Head of caudate nucleus (tissue), 42 donors: ENCODE measurements around the gene HPX.
A peak's percentile ranks its signal among the peaks of the same experiment; 100 is the strongest.

Experiments
- DNase-seq, 42 donors: peaks; one replicate each; pipeline versions ENCODE4 v3.0.0 to v3.0.0-alpha.2; 2020 to 2021; ENCODE audit warnings: mixed read lengths in 7 of 42
- intact Hi-C: fragments of 100-400 bp; cut with DNase I; formaldehyde crosslinking; loops from one replicate; pipeline ENCODE4 v1.15.0; 2022

HPX gene

GRCh38 chr11:6419009-6419631, 21.7 kb downstream of the HPX start, which contains the start of gene APBB1:
TSS of gene APBB1 (minus strand) at chr11:6419094. CDS start at chr11:6411347, 7,747 bp downstream.
- intact Hi-C loops, result no loop called here
- DNase-seq, result peak; percentile 34 to 89 (median 80)

- DNase-seq, result peak in 19 of 42 donors; percentile 24 to 69 (median 47)
Measured at GRCh38 chr11:6418557-6419008, 22.2 kb downstream of the HPX start.

DNA sequence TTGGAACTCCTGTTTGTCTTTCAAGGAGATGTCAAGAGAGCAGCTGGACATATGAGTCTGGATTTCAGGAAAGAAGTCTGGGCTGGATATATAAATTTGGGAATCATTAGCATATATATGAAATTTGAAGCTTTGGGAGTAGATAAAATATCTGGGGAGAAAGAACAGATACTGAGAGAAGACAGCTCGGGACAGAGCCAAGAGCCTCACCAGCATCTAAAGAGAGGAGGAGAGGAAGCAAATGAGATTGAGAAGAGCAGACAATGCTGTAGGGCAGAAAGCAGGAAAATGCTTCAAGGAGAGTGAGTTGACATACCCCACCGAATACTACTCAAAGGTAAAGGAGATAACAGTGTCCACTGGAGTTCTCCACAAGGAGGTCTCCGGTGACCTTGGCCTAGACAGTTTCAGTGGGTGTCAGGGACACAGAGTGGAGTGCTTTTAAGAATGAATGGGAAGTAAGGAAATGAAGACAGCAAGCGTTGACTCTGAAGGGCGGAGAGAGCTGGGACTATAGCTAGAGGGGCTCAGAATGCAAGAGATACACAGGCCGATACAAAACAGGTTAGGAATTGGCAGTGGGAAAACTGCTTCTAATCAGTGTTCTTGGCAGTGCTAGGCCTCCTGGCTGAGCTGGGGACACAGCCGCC, 22.8 kb downstream of the HPX start:
- peak in 2 of 42 donors; percentile 42 to 48 for DNase-seq
- intact Hi-C loops, result no loop called here

More at GRCh38 chr11:6418557-6419008, 22.2 kb downstream of the HPX start:
- intact Hi-C loops, result no loop called here

DNA sequence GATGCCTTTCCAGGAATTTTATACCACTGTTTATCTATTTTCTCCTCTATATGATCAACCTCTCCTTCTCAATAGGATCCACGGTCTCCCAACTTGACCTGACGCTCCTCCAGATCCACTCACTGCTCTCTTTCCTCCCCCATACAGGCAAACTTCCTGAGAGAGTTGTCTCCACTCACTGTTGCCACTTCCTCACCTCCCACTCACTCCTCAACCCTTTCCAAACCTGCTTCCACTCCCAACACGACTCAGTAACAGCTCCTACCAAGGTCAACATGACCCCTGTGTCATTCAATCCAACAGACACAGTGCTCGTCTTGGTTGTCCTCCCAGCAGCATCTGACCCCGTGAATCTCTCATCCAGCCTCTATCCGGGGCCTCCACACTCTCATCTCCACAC, 25.0 kb downstream of the HPX start:
- intact Hi-C loops, result no loop called here
- DNase-seq, result no peak

- intact Hi-C loops, result no loop called here
Measured at GRCh38 chr11:6414874-6415328, 25.9 kb downstream of the HPX start.

DNA sequence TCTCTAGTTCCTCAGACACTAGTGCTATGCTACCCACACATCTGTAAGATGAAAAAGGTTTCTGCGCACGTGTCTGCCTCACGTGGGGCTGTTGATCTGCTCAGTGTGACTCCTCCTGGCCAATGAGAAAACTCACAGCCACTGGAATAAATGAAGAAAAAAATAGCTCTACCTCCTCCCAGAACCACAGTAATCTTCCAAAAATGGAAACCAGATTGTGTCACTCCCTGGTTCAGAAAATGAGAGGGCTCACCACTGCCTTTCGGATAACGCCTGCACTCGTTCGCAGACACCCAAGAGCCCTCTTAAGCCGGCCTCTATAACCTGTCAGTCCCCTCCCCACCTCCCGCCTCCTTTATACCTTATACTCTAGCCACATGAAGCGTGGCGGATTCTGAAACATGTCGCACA, 27.0 kb downstream of the HPX start:
- intact Hi-C loops, result no loop called here
- DNase-seq, result peak; percentile 45 to 93 (median 82)

More at GRCh38 chr11:6414874-6415328, 25.9 kb downstream of the HPX start:
- peak in 2 of 42 donors; percentile 40 to 53 for DNase-seq

GRCh38 chr11:6411594-6412031, 29.2 kb downstream of the HPX start:
- intact Hi-C loops, result no loop called here
- peak; percentile 75 to 95 (median 90) for DNase-seq

DNA sequence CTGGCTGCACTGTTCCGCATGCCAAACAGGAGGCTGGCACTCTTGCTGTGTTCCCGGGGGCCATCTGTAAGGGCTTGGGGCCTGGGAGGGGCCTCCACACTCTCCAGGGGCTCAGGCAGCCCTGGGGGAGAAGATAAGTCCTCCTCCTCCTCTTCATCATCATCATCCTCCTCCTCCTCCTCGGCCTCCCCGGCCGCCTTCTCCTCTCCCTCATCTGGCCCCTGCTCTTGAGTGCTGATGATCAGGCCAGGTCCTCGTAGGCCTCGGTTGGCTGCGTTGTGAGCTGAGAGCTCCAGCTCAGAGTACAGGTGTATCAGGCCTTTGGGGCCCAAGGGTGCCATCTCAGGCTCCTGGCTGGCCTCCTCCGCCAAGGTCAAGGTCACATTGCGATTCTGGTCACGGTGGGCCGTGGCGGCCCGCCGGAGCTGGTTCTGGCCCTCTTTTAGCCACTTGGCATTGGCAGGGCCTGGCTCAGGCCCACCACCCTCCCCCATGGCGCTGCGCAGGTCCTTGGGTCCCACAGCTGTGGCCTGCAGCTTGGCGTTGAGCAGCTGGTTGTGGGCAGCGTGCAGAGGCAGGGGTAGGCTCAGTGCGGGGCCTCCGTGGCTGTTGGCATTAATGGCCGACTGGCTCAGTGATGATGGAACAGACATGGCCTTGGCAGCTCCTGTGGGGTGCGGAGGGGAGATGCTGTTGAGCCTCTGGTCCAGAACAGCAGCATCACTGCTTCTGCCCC, 29.9 kb downstream of the HPX start:
- intact Hi-C loops, result no loop called here
- peak; percentile 24 to 89 (median 72) for DNase-seq

GRCh38 chr11:6406370-6406769, 34.4 kb downstream of the HPX start:
- DNase-seq, result no peak
- intact Hi-C loops, result no loop called here

DNA sequence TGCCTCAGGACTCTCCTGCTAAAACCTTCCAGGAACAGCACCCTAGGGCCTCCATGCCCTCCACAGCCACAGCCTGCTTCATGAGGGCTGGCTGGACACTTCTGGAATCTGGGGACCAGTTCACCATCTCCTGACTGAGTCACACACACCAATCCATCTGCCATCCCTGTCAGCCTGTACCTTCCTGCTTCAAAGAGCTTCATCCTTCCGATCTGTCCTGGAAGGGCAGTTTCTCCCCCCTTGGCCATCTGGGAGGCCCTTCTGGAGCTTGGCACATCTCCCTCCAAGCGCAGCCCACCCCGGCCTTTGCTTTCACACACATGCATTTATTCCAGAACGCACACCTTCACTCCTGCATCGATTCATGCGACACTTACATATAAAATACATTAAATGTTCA, 34.9 kb downstream of the HPX start:
- peak in 2 of 42 donors; percentile 14 to 19 for DNase-seq
- intact Hi-C loops, result no loop called here

- intact Hi-C loops, result no loop called here
- DNase-seq, result peak in 36 of 42 donors; percentile 39 to 80 (median 62)
Measured at GRCh38 chr11:6405052-6405667, 35.6 kb downstream of the HPX start.

GRCh38 chr11:6404342-6405051, 36.3 kb downstream of the HPX start:
- DNase-seq, result peak in 32 of 42 donors; percentile 40 to 80 (median 66)
- intact Hi-C loops, result no loop called here

DNA sequence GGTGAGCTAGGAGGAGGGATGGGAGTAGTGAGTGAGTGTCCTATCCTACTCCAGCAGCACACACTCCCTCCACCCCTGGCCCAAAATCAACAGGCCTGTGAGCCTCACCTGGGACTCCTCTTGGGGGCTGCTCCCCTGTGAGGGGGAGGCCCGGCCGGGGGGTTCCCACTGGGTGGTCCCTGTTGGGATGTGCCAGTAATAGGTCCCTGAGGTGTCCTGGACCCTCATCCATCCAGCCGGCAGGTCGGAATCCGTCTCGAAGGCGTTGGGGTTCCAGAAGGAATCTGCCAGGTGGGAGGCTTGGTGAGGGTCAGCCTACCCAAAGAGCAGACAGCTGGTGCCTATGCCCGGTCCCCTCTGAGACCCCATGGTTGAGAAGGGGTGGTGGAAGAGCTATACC, 37.2 kb downstream of the HPX start:
- DNase-seq, result no peak
- intact Hi-C loops, result no loop called here

GRCh38 chr11:6402561-6402981, 38.2 kb downstream of the HPX start:
- no peak for DNase-seq
- intact Hi-C loops, result no loop called here

- intact Hi-C loops, result no loop called here
- DNase-seq, result peak in 3 of 42 donors; percentile 39 to 44 (median 41)
Measured at GRCh38 chr11:6402061-6402470, 38.7 kb downstream of the HPX start.

- DNase-seq, result no peak
- intact Hi-C loops, result no loop called here
Measured at GRCh38 chr11:6401464-6401863, 39.3 kb downstream of the HPX start.

DNA sequence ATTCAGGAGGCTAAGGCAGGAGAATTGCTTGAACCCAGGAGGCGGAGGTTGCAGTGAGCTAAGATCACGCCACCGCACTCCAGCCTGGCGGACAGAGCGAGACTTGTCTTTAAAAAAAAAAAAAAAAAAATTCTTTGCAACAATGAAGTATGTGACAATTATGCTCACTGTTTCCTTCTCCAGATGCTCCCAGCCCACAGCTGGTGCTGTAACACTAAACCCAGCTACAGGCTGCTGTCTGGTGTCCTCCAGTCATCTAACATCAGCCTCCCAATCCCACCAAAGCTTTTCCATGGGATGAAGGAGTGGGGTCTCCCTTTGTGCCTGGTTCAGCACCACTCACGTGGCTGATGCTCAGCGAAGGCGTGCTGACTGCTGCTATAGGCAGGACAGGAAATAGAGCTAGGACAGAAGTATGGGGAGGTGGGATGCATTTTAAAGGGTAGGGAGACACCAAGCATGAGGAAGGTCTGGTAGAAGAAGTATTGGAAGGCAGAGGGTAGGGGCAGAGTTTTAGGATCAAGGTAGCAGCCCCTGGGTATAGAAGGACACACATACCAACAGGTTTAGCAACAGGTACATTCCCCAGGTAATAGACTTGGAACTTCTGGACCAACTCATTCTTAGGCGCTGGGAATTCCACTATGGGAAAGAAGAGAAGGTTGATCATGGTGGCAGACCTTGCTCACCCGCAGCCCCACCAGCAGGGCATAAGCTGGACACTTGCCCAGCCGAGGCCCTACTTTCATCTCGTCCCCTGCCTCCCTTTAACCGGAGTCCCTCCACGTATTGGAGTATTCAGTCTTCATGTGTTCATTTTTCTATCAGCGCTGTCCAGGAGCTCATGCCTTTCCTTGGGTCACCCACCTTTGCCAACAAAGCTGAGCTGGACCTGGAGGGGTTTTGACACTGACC, 40.1 kb downstream of the HPX start:
- DNase-seq, result peak in 7 of 42 donors; percentile 14 to 58 (median 46)
- intact Hi-C loops, result no loop called here

DNA sequence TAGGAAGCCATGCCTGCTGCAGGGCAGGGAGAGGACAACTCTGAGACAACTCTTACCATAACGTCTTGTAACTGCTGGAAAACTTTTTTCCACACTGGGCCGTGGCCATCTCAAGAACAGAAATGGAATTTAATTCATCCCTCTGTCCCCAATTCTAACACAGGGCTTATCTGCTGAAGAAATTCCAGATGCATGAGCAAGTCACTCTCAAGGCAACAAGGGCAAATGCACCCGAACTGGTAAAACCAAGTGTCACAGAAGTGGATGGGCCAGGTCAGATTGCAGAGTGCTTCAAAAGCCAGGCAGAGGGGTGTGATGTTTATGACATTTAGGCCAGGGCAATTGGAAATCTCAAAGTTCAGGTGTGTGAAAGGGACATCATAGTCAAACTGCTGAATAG, 43.2 kb downstream of the HPX start:
- no peak for DNase-seq
- intact Hi-C loops, result no loop called here
